ENCODE measurements around the gene SLC6A1. TPM values are rescaled to one million over a fixed set of nuclear protein-coding genes. Genes with fewer than 3 reads are reported as not detected.

Gene SLC6A1
- total and polyA plus RNA-seq, 2 of the 4 experiments (the other 2 are of a cell fraction), result 0.02 TPM; not detected in 1

DNA sequence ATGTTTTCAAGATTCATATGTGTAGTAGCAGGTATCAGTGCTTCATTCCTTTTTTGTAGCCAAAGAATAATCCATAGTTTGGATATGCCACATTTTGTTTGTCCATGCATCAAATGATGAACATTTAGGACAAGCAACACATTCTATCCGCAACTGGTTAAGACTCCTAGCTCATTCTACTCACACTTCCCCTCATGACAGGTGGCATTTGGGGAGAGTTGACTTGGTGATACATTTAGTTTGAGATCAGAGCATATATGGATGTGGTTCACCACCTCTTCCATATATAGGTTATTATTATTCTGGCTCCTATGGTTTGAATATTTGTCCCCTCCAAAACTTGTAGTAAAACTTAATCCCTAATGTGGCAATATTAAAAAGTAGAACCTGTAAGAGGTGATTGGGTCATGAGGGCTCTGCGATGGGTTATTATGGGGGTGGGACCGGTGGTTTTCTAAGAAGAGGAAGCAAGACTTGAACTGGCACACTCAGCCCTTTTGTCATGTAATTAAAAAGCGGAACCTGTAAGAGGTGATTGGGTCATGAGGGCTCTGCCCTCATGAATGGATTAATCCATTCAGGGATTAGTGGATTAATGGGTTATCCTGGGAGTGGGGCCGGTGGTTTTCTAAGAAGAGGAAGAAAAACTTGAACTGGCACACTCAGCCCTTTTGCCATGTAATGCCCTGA is 86.4 kb downstream of the SLC6A1 start:
- Histone ChIP-seq H2BK120ac (ENCODE audit: low read depth, low read length) (no peak overlapping the region), H3K27ac (ENCODE audit: insufficient read depth, low read length) (no peak overlapping the region), H2BK20ac (ENCODE audit: low read depth, low read length) (no peak overlapping the region), H3K4me2 (ENCODE audit: low read depth, low read length) (no peak overlapping the region), H3K79me1 (ENCODE audit: low read depth in 1 of 2, low read length in 2 of 2) (no peaks in the 10 kb centered on the region), H3K4me3 (ENCODE audit: insufficient read depth, low read depth, low read length) (no peak overlapping the region), H2AK9ac (replicated peaks; ENCODE audit: low read depth, low read length, poor library complexity) (no peak overlapping the region), H4K5ac (ENCODE audit: low read depth, low read length) (no peak overlapping the region), H3K9me1 (ENCODE audit: insufficient read depth, low read length) (no peaks in the 10 kb centered on the region; the same call in 1 of the 2 replicates), H3K18ac (ENCODE audit: low read depth, low read length) (no peak overlapping the region), H4K8ac (ENCODE audit: low read depth in 2 of 2, low read length in 2 of 2) (no peak overlapping the region), H2BK5ac (ENCODE audit: low read depth, low read length, poor library complexity, severe bottlenecking) (no peak overlapping the region), H3K9ac (ENCODE audit: low read depth, low read length) (no peak overlapping the region), H3K56ac (ENCODE audit: extremely low read depth, insufficient read depth, low read length) (no peak overlapping the region), H4K91ac (ENCODE audit: insufficient read depth, low read depth, low read length) (no peak overlapping the region), H2AFZ (replicated peaks; ENCODE audit: low read length, poor library complexity) (no peak overlapping the region), H3K23ac (ENCODE audit: low read depth, low read length) (no peak overlapping the region), H3K14ac (replicated peaks; ENCODE audit: low read depth, low read length) (no peak overlapping the region), H3K27me3 (ENCODE audit: control insufficient read depth, insufficient read depth, low read length) (peaks cover 4% of the 10 kb centered on the region), H3K36me3 (ENCODE audit: control insufficient read depth, insufficient read depth, low read length) (no peaks in the 10 kb centered on the region), H3K4ac (ENCODE audit: low read depth, low read length) (no peak overlapping the region), H4K20me1 (ENCODE audit: insufficient read depth, low read length) (no peaks in the 10 kb centered on the region), H2BK15ac (ENCODE audit: low read depth, low read length) (no peak overlapping the region), H3K9me3 (ENCODE audit: control insufficient read depth, insufficient read depth, low read length) (no peaks in the 10 kb centered on the region), H2AK5ac (ENCODE audit: low read depth, low read length) (no peak overlapping the region), H3K4me1 (ENCODE audit: control insufficient read depth, insufficient read depth, low read length) (no peaks in the 10 kb centered on the region)
- BruUV-seq (replicated peaks), result no TSS peak
- 93% methylated on average over 3 of the region's 5 CpGs; no CpG with 5 or more reads in 1 of the 2 experiments for WGBS, 2 experiments (ENCODE audit: extremely low coverage in 2 of 2, insufficient read length in 1 of 2)
- POLR2A ChIA-PET (ENCODE audit: unreplicated experiment), result no interaction called here
- intact Hi-C loops (cut with micrococcal nuclease), result no loop called here
- in situ Hi-C loops (cut with MboI; ENCODE audit: low sequenced_read_pairs), result no loop called here
- DNase-seq (no peak), ATAC-seq (ENCODE audit: low read depth) (no peak)
- dilution Hi-C loops (cut with HindIII; ENCODE audit: low sequenced_read_pairs, unreplicated experiment), result no loop called here
- TF ChIP-seq NFE2L2 (IDR thresholded peaks at IDR 0.05; ENCODE audit: low read depth, low read length) (no peak), CHD1 (IDR thresholded peaks at IDR 0.05; ENCODE audit: low read depth, low read length) (no peak), MXI1 (IDR thresholded peaks at IDR 0.05; ENCODE audit: borderline replicate concordance, low read depth, low read length) (no peak), SMC3 (IDR thresholded peaks at IDR 0.05; ENCODE audit: low read depth, low read length) (no peak), POLR2A (IDR thresholded peaks at IDR 0.05; ENCODE audit: low read depth, low read length) (no peak)
- CTCF ChIA-PET, result no interaction called here

Data from IMR-90 (cell line).